ENCODE data around the gene CYP2C9. TPM values are rescaled to one million over a fixed set of nuclear protein-coding genes. Genes with fewer than 3 reads are reported as not detected.
"Not testable (repeated sequence)": the region's sequence is repeated elsewhere in the genome, so short reads cannot be mapped to it uniquely, and the experiment has no call there.

The CYP2C9 gene
- not detected for total RNA-seq
- long read RNA-seq = 0 reads

GRCh38 chr10:94938383-94938782, at the start of gene CYP2C9:
TSS of gene CYP2C9 (plus strand) at chr10:94938658. CDS start at chr10:94938683, 25 bp downstream.
- no peak for DNase-seq (ENCODE audit: low spot score)
- intact Hi-C loops (cut with DNase I) = no loop called here

GRCh38 chr10:94889123-94889522, 49.3 kb upstream of the CYP2C9 start:
- intact Hi-C loops (cut with DNase I) = no loop called here
- DNase-seq (ENCODE audit: low spot score) = no peak

GRCh38 chr10:94890264-94891022, 48.0 kb upstream of the CYP2C9 start:
- intact Hi-C loops (cut with DNase I) = no loop called here

GRCh38 chr10:94898414-94898813, 40.0 kb upstream of the CYP2C9 start:
- DNase-seq (ENCODE audit: low spot score); intact Hi-C loops (cut with DNase I): not testable (repeated sequence)

More at GRCh38 chr10:94890264-94891022, 48.0 kb upstream of the CYP2C9 start:
- DNase-seq (ENCODE audit: low spot score) = no peak

- intact Hi-C loops (cut with DNase I) = no loop called here
- DNase-seq (ENCODE audit: low spot score) = no peak
Observed at GRCh38 chr10:94902080-94902479, 36.4 kb upstream of the CYP2C9 start.

DNA sequence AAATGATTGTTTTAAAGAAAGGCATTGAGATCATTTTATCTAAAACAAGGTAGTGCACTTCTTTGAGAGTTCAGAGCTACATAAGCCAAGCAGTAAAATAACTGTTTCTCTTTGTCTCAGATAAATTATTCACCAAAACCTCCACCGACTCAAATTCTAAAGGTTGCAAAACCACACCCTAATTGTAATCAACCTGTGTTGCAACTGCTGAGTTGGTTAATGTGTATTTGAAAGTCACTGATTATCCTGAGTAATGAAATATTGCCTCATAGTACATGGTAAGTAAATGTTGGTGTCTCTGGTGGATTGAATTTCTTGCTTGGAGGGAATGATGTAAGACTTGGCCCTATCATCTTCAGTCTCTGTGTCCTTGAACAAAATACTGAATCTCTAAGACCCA, 35.9 kb upstream of the CYP2C9 start:
- no peak for DNase-seq (ENCODE audit: low spot score)
- intact Hi-C loops (cut with DNase I) = no loop called here

- intact Hi-C loops (cut with DNase I); DNase-seq (ENCODE audit: low spot score): not testable (repeated sequence)
Observed at GRCh38 chr10:94904506-94905148, 33.8 kb upstream of the CYP2C9 start.

DNA sequence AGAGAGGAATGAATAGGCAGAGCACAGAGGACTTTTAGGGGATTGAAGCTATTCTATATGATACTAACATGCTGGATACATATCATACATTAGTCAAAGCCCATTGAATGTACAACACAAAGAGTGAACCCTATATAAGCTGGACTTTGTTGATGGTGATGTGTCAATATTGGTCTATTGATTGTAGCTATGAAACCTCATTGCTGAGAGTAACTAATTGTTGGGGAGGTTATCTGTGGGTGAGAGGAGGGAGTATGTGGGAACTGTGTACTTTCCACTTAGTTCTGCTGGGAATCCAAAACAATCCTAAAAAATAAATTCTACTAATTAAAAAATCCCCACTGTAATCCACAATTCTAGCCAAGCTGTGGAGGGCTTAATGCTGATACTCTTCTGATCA, 22.0 kb upstream of the CYP2C9 start:
- DNase-seq (ENCODE audit: low spot score) = no peak
- intact Hi-C loops (cut with DNase I) = no loop called here

- DNase-seq (ENCODE audit: low spot score) = no peak
- intact Hi-C loops (cut with DNase I) = no loop called here
Observed at GRCh38 chr10:94936721-94937120, 1.7 kb upstream of the CYP2C9 start.

GRCh38 chr10:94943432-94944103, 5.1 kb downstream of the CYP2C9 start:
- DNase-seq (ENCODE audit: low spot score); intact Hi-C loops (cut with DNase I): not testable (repeated sequence)

GRCh38 chr10:94946181-94946580, 7.7 kb downstream of the CYP2C9 start:
- DNase-seq (ENCODE audit: low spot score); intact Hi-C loops (cut with DNase I): not testable (repeated sequence)

- intact Hi-C loops (cut with DNase I) = no loop called here
- DNase-seq (ENCODE audit: low spot score) = no peak
Observed at GRCh38 chr10:94963901-94964300, 25.4 kb downstream of the CYP2C9 start.

DNA sequence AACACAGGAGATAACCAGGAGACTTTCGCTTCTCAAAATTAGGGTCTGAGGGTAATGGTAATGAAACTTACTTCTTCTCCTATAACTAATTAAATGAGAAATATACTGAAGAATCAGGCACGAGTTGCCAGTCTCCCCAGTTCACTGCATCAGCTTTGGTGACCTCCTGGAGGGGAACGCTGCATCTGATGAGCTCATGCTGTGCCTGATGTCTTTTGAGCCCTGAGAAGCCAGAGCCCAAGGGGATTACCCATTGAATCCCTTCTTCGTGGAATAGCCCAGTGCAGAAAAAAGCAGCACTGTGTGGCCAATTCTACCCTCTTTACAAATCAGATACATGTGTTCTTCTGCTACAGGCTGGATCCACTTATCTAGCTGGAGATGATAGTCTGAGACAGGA, 45.1 kb downstream of the CYP2C9 start:
- no peak for DNase-seq (ENCODE audit: low spot score)
- intact Hi-C loops (cut with DNase I) = no loop called here

DNA sequence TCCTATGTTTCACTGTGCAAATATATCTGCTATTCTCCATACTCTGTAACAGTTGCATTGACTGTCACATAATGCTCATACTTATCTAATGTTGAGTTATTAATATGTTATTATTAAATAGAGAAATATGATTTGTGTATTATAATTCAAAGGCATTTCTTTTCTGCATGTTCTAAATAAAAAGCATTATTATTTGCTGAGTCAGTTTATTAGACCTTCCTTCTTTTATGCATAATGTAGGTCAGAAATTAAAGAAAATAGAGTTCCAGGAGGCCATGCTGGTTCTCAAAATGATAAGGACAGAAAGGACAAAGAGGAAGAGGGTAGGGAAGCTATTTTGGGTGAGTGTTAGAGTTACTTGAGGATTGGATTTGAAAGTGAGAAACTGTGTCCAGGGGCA, 50.7 kb downstream of the CYP2C9 start:
- DNase-seq (ENCODE audit: low spot score) = no peak
- intact Hi-C loops (cut with DNase I) = no loop called here

- intact Hi-C loops (cut with DNase I) = no loop called here
- no peak for DNase-seq (ENCODE audit: low spot score)
Observed at GRCh38 chr10:94991243-94991888, 52.9 kb downstream of the CYP2C9 start.

DNA sequence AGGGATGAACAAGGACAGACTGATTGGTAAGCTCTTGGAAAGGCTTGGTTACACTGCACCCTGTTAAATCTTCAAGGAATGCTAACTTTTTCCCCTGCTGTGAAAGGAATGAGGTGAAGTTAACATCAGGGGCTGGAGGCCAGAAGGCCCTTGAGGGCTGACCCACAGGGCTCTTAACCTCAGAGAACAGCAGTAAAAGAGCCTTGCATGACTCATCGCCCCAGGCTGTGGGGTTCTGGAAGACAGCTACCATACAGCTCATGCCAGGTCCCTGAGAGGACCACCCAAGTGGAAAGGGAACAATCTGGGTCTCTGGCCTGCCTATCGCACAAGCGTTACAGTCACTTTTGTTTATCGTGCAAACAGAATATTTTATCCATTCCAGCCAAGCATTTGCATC, 54.4 kb downstream of the CYP2C9 start:
- DNase-seq (ENCODE audit: low spot score) = no peak
- intact Hi-C loops (cut with DNase I) = no loop called here

GRCh38 chr10:94997741-94998174, 59.3 kb downstream of the CYP2C9 start:
- intact Hi-C loops (cut with DNase I) = no loop called here

DNA sequence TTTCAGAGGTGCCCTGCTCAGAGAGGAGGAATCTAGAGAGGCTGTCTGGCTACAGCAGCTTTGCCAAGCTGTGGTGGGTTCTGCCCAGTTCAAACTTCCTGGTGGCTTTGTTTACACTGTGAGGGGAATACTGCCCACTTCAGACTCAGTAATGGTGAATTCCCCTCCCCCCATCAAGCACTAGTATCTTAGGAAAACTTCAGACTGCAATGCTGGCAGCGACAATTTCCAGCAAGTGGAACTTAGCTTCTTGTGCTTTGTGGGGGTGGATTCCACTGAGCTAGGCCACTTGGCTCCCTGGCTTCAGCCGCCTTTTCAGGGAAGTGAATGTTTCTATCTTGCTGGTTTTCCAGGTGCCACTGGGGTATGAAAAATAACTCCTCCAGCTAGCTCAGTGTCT, 88.0 kb downstream of the CYP2C9 start:
- intact Hi-C loops (cut with DNase I) = no loop called here
- DNase-seq (ENCODE audit: low spot score) = no peak

More at GRCh38 chr10:94997741-94998174, 59.3 kb downstream of the CYP2C9 start:
- DNase-seq (ENCODE audit: low spot score) = no peak

DNA sequence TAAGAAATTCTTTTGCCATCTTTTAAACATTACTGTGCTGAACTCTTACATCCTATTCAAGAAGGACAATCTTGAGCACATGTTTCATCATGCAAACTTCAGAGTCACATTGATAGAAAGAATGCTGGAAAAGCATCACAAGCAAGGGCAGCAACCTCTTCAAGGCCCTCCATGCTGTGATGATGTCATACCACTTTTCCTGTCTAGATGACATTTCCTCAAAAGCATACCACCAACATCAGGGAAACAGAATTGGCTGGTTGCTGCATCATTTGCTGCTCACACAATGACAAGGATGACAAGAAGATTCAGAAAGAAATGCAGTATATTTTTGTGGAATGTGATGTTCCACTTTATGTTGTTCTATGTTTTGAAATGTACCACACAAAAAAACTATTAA, 93.2 kb downstream of the CYP2C9 start:
- no peak for DNase-seq (ENCODE audit: low spot score)
- intact Hi-C loops (cut with DNase I) = no loop called here

DNA sequence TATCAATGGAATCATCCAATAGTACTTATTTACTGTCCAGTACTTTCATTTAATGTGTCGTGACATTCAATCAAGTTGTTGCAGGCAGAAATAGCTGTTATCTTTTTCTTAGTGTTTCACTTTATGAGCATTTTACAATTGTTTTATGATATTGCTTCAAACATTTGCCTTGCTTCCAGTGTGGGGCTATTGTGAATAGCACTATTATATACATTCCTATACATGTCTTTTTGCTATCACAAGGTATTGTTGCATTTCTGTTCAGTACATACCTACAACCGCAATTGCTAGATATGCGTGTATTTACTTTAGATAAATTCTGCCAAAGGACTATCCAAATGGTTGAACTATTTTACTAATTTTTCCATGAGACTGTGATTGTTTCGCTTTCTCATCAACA, 95.9 kb downstream of the CYP2C9 start:
- intact Hi-C loops (cut with DNase I) = no loop called here
- no peak for DNase-seq (ENCODE audit: low spot score)
